ENCODE data around the gene MTSS2.

- TF ChIP-seq ELF4 (IDR thresholded peaks at IDR 0.05) = no peak
- no peak for TF ChIP-seq SUZ12 (IDR thresholded peaks at IDR 0.05)
- no peak for TF ChIP-seq BHLHE40 (IDR thresholded peaks at IDR 0.05; ENCODE audit: borderline replicate concordance)
- TF ChIP-seq PKNOX1 (IDR thresholded peaks at IDR 0.05) = no peak
- TF ChIP-seq SP1 (IDR thresholded peaks at IDR 0.05) = no peak
- TF ChIP-seq FOXA1 (IDR thresholded peaks at IDR 0.05) = no peak
- no peak for TF ChIP-seq FOXK2 (IDR thresholded peaks at IDR 0.05)
- TF ChIP-seq FOXM1 (IDR thresholded peaks at IDR 0.05; ENCODE audit: borderline replicate concordance) = no peak
These were observed 1.9 kb upstream of the MTSS2 start for GRCh38 chr16:70687671-70688245.

All from HEK293T (cell line).